PC-9 (cell line): ENCODE measurements around the gene CORIN. TPM values are rescaled to one million over a fixed set of nuclear protein-coding genes. Genes with fewer than 3 reads are reported as not detected.

Experiments
- BruUV-seq: library from RNA; stranded (reverse); fragments of 400-500 nt; replicated peaks from 2 replicates; lab custom pipeline; 2021; lab: Mats Ljungman, UMichigan
- CTCF ChIA-PET: fragments of 300-600 bp; sonication (Branson Sonifier 250); formaldehyde crosslinking; loops from one replicate; lab custom pipeline; 2022; ENCODE audit warnings: antibody characterized with exemption; lab: Charles Lee
- POLR2A ChIA-PET: fragments of 300-600 bp; sonication (Branson Sonifier 250); formaldehyde crosslinking; loops from one replicate; lab custom pipeline; 2022; ENCODE audit warnings: antibody characterized with exemption; ENCODE audit not compliant: unreplicated experiment; lab: Charles Lee
- DNase-seq, 2 experiments: peaks; one replicate each; pipeline versions ENCODE4 v3.0.0 to v3.0.0-alpha.2; 2015 to 2022; ENCODE audit warnings: mixed read lengths in 1 of 2
- H2AFZ ChIP-seq: fragments of 200-600 bp; sonication (generic); 2 replicates; pipeline ENCODE4 v1.8.1; 2017; ENCODE audit warnings: antibody characterized with exemption
- H3F3A ChIP-seq: fragments of 200-600 bp; sonication (generic); 2 replicates; pipeline ENCODE4 v1.8.1; 2017; ENCODE audit warnings: antibody characterized with exemption, mild to moderate bottlenecking, low read depth; ENCODE audit not compliant: insufficient read depth
- H3K27ac ChIP-seq: fragments of 200-600 bp; sonication (generic); 2 replicates; pipeline ENCODE4 v1.6.1; 2016; ENCODE audit warnings: mixed run types
- H3K27me3 ChIP-seq: fragments of 200-600 bp; sonication (generic); 2 replicates; pipeline ENCODE4 v1.6.1; 2016; ENCODE audit warnings: low read depth, mixed run types; ENCODE audit not compliant: insufficient read depth
- H3K36me3 ChIP-seq: fragments of 200-600 bp; sonication (generic); 2 replicates; pipeline ENCODE4 v1.6.1; 2016; ENCODE audit warnings: low read depth, mixed run types
- H3K4me1 ChIP-seq: fragments of 200-600 bp; sonication (generic); replicated peaks from 2 replicates; pipeline ENCODE4 v1.6.1; 2016; ENCODE audit warnings: mixed run types; ENCODE audit not compliant: insufficient read depth
- H3K4me2 ChIP-seq: fragments of 200-600 bp; sonication (generic); 2 replicates; pipeline ENCODE4 v1.6.1; 2017; ENCODE audit warnings: mixed run types
- H3K4me3 ChIP-seq: fragments of 200-600 bp; sonication (generic); 2 replicates; pipeline ENCODE4 v1.6.1; 2016; ENCODE audit warnings: mixed run types
- H3K79me2 ChIP-seq: fragments of 200-600 bp; sonication (generic); 2 replicates; pipeline ENCODE4 v1.6.1; 2017; ENCODE audit warnings: low read depth, mixed run types
- H3K9me2 ChIP-seq: fragments of 200-600 bp; sonication (generic); 2 replicates; pipeline ENCODE4 v1.8.1; 2017; ENCODE audit warnings: mild to moderate bottlenecking; ENCODE audit not compliant: insufficient read depth
- H3K9me3 ChIP-seq: fragments of 200-600 bp; sonication (generic); 2 replicates; pipeline ENCODE4 v1.8.1; 2016; ENCODE audit warnings: low read depth; ENCODE audit not compliant: insufficient read depth
- H4K20me1 ChIP-seq: fragments of 200-600 bp; sonication (generic); 2 replicates; pipeline ENCODE4 v1.8.1; 2017; ENCODE audit not compliant: insufficient read depth
- EZH2 ChIP-seq: fragments of 200-600 bp; sonication (generic); IDR thresholded peaks from 2 replicates; pipeline ENCODE4 v1.8.0; 2017; ENCODE audit warnings: antibody characterized with exemption, low read depth
- intact Hi-C: fragments of 100-400 bp; cut with micrococcal nuclease; formaldehyde crosslinking; loops from one replicate; pipeline ENCODE4 v1.10.0; 2022; ENCODE audit not compliant: unreplicated experiment
- total RNA-seq: library from RNA; stranded (reverse); gene quantifications from 2 replicates; pipeline ENCODE4 v1.2.3, GENCODE V29; 2021
- TF ChIP-seq, protein P1 (sequence below): fragments of 200-600 bp; sonication (generic); conservative IDR thresholded peaks from 2 replicates; pipeline ENCODE4 v1.6.1; 2017; ENCODE audit warnings: mixed run types, antibody characterized with exemption, mild to moderate bottlenecking, moderate library complexity

CORIN gene
- total RNA-seq, 1 experiment from 2014 or later: not detected

DNA sequence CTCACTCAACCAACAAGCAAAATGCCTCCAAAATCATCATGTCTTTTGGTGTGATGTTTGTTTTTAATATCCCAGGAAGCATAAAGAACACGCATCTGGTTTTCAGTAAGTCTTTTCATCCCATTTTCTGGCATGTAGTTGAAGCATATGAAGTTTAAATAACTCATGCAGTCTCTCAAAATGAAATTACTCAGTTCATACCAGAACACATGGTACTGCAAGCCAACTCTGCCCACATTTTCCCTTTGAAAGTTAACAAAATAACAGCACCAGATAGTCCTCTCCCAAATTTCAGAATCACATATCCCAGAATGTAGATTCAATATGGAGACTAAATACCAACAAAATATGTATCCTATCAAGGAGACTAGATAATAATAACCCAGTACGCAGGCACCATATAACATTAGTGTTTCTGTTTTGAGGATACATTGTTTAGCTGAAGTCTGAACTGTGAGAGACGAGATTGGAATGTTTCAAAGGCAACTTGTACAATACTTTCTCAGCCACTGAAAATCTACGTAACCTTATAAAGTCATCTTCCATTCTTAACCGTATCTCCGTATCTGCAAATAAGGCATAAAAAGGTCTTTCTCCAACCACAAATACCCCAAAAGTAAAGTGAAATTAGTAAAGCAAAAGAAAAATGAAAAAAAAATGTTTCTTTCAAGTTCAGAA lies 23.1 kb downstream of the CORIN start:
- Histone ChIP-seq H3K79me2 (no peaks in the 10 kb centered on the region), H3K9me3 (no peaks in the 10 kb centered on the region), H3K9me2 (no peaks in the 10 kb centered on the region), H2AFZ (no peak overlapping the region), H3K27me3 (no peaks in the 10 kb centered on the region), H3F3A (no peaks in the 10 kb centered on the region), H4K20me1 (no peaks in the 10 kb centered on the region), H3K4me3 (no peak overlapping the region), H3K4me2 (no peak overlapping the region), H3K4me1 (no peaks in the 10 kb centered on the region), H3K27ac (no peak overlapping the region), H3K36me3 (no peaks in the 10 kb centered on the region)
- POLR2A ChIA-PET: no interaction called here
- TF ChIP-seq, protein P1, sequence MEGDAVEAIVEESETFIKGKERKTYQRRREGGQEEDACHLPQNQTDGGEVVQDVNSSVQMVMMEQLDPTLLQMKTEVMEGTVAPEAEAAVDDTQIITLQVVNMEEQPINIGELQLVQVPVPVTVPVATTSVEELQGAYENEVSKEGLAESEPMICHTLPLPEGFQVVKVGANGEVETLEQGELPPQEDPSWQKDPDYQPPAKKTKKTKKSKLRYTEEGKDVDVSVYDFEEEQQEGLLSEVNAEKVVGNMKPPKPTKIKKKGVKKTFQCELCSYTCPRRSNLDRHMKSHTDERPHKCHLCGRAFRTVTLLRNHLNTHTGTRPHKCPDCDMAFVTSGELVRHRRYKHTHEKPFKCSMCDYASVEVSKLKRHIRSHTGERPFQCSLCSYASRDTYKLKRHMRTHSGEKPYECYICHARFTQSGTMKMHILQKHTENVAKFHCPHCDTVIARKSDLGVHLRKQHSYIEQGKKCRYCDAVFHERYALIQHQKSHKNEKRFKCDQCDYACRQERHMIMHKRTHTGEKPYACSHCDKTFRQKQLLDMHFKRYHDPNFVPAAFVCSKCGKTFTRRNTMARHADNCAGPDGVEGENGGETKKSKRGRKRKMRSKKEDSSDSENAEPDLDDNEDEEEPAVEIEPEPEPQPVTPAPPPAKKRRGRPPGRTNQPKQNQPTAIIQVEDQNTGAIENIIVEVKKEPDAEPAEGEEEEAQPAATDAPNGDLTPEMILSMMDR: no peak
- TF ChIP-seq EZH2: no peak
- BruUV-seq: no TSS peak
- CTCF ChIA-PET: no interaction called here
- no peak for DNase-seq
- intact Hi-C loops: no loop called here

DNA sequence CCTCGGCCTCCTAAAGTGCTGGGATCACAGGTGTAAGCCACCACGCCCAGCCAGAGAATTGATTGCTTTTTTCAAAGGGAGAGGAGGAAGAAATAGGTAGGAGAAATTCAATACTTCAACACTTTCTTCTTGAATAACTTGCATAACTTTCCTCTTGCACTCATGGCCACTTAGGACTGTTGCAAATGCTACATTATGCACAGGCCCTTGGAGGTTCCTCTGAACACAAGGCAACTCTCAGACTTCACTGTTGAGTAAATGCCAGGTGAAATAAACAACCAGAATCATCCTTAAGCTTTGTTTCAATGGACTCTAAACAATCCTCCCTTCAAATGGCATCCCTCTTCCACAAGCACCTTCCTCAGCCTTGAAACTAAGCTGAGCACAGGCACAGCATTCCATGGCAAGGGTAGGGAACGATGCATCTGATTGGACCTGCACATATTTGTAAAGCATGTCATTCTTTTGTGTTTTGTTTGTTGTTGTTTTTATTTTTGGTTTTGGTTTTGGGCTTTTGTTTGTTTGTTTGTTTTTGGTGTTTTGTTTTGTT lies 28.1 kb downstream of the CORIN start:
- TF ChIP-seq EZH2: no peak
- TF ChIP-seq, protein P1: no peak
- Histone ChIP-seq H3F3A (no peaks in the 10 kb centered on the region), H4K20me1 (no peaks in the 10 kb centered on the region), H3K9me3 (no peaks in the 10 kb centered on the region), H3K27ac (no peak overlapping the region), H2AFZ (no peak overlapping the region), H3K9me2 (no peaks in the 10 kb centered on the region), H3K27me3 (no peaks in the 10 kb centered on the region), H3K4me2 (no peak overlapping the region), H3K4me1 (no peaks in the 10 kb centered on the region), H3K4me3 (no peak overlapping the region), H3K79me2 (no peaks in the 10 kb centered on the region), H3K36me3 (no peaks in the 10 kb centered on the region)
- ChIA-PET POLR2A (no interaction called here), CTCF (no interaction called here)
- BruUV-seq: no TSS peak
- intact Hi-C loops: no loop called here
- DNase-seq: no peak

DNA sequence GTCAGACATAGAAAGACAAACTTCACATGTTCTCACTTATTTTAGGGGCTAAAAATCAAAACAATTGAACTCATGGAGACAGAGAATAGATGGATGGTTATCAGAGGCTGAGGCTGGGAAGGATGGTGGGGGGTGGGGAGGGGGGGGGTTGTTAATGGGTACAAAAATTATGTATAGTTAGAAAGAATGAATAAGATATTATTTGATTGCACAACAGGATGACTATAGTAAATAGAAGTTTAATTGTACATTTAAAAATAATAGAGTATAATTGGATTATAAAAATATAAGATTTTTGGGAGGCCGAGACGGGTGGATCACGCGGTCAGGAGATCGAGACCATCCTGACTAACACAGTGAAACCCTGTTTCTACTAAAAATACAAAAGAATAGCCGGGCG lies 33.3 kb downstream of the CORIN start:
- no peak overlapping the region for H3K4me2 ChIP-seq
- H3K36me3 ChIP-seq: no peaks in the 10 kb centered on the region
- TF ChIP-seq, protein P1: no peak
- no peak for TF ChIP-seq EZH2
- ChIA-PET POLR2A (no interaction called here), CTCF (no interaction called here)
- H3K27me3 ChIP-seq: no peaks in the 10 kb centered on the region
- no peaks in the 10 kb centered on the region for H3K4me1 ChIP-seq
- no peaks in the 10 kb centered on the region for H3K9me3 ChIP-seq
- H3K4me3 ChIP-seq: no peak overlapping the region
- DNase-seq: no peak
- no peaks in the 10 kb centered on the region for H3F3A ChIP-seq
- H3K9me2 ChIP-seq: no peaks in the 10 kb centered on the region
- no peak overlapping the region for H3K27ac ChIP-seq
- intact Hi-C loops: no loop called here
- no peak overlapping the region for H2AFZ ChIP-seq
- BruUV-seq: no TSS peak
- no peaks in the 10 kb centered on the region for H4K20me1 ChIP-seq
- H3K79me2 ChIP-seq: no peaks in the 10 kb centered on the region
